ENCODE data around the gene FKBP6. TPM values are rescaled to one million over a fixed set of nuclear protein-coding genes. Genes with fewer than 3 reads are reported as not detected.
A peak's percentile ranks its signal among the peaks of the same experiment; 100 is the strongest.
"Not testable (repeated sequence)": the region's sequence is repeated elsewhere in the genome, so short reads cannot be mapped to it uniquely, and the experiment has no call there.

FKBP6 gene
- total RNA-seq, 6 experiments from 2014 or later = not detected

DNA sequence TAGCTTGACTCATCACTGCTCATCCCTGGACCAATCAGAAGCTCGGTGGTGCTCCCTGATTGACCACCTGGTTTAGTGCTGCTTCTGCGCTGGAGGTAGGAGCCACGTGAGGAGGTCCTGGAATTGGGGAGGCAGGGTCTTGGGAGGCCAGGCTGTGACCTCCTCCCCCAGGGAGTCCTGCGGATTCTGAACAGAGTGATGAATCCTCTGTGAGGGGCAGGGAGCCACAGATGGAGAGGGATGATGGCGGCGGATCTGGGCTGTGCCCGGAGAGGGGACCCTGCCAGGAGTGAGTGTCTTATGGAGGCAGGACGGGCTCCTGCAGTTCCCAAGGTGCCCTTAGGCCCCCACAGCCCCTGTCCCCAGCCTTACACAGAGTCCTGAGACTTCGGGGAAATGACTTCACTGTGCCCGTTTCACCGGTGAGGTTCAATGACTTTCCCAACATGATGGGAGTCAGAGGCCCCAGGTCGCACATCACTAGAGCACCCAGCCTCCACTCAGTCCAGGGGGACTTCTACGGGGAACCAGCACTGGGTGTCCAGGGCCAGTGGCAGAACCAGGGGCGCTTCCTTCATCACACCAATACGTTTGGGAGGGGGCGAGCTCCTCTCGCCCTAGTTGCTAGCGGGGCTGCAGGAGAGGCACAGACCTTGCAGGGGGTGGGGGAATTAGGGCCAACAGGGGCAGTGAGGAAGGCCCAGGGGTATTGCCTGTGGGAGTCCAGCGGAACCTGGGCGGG is 48.9 kb downstream of the FKBP6 start:
- peak in 1 of 4 donors; percentile 33 for ATAC-seq
- Histone ChIP-seq H3K4me1 (no peaks in the 10 kb centered on the region), H3K27me3 (no peaks in the 10 kb centered on the region), H3K4me3 (no peak overlapping the region), H3K27ac (no peak overlapping the region), H3K36me3 (no peaks in the 10 kb centered on the region), H3K9me3 (no peaks in the 10 kb centered on the region)
- WGBS (ENCODE audit: insufficient coverage, low coverage, low lambda C conversion rate, missing lambda C conversion rate) = 80% methylated on average over 1 of the region's 20 CpGs
- intact Hi-C loops (cut with DNase I) = no loop called here
- DNase-seq = no peak
- TF ChIP-seq POLR2A (IDR thresholded peaks at IDR 0.05) = no peak
- TF ChIP-seq, protein P1, sequence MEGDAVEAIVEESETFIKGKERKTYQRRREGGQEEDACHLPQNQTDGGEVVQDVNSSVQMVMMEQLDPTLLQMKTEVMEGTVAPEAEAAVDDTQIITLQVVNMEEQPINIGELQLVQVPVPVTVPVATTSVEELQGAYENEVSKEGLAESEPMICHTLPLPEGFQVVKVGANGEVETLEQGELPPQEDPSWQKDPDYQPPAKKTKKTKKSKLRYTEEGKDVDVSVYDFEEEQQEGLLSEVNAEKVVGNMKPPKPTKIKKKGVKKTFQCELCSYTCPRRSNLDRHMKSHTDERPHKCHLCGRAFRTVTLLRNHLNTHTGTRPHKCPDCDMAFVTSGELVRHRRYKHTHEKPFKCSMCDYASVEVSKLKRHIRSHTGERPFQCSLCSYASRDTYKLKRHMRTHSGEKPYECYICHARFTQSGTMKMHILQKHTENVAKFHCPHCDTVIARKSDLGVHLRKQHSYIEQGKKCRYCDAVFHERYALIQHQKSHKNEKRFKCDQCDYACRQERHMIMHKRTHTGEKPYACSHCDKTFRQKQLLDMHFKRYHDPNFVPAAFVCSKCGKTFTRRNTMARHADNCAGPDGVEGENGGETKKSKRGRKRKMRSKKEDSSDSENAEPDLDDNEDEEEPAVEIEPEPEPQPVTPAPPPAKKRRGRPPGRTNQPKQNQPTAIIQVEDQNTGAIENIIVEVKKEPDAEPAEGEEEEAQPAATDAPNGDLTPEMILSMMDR (IDR thresholded peaks at IDR 0.05) = no peak

DNA sequence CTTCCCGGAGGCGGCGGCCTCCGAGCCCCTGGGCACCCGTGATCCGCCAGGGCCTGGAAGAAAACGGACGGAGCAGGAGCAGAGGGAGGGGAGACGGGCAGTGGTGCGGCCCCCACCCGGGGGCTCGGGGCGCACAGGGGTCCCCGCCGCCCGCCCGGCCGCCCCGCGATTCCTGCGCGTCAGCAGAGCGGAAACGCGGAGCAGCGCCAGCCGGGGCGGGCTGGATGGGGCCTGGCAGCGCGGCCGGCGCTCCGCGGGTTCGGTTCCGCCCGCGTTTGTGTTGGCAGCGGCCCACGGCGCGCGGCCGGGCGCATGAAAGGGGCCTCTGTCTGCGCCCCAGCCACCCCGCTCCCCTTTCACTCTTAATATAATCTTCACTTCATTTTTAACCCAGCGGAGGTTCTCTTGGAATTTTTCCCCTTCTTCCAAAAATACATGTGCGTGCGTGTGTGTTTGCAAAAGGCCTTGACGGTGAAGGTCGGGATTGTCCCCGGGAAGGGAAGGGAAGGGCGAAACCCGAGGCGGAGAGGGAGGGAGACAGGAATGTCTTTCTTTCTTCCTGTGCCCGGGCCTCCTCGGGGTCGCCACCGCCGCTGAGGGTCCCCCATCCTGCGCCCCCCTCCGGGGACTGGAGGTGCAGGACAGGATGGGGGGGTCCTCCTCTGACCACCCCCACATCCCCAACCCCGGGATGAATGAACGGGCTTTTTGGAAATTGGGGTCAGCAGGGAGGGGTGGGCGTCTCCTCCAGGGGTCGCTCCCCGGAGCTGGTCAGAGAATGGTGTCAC is 49.6 kb downstream of the FKBP6 start:
- ATAC-seq = peak in 1 of 4 donors; percentile 17
- intact Hi-C loops (cut with DNase I); DNase-seq; H3K27ac ChIP-seq; H3K36me3 ChIP-seq; H3K27me3 ChIP-seq; H3K4me3 ChIP-seq; H3K4me1 ChIP-seq; H3K9me3 ChIP-seq: not testable (repeated sequence)
- 11% methylated on average over 36 of the region's 68 CpGs for WGBS (ENCODE audit: insufficient coverage, low coverage, low lambda C conversion rate, missing lambda C conversion rate)

DNA sequence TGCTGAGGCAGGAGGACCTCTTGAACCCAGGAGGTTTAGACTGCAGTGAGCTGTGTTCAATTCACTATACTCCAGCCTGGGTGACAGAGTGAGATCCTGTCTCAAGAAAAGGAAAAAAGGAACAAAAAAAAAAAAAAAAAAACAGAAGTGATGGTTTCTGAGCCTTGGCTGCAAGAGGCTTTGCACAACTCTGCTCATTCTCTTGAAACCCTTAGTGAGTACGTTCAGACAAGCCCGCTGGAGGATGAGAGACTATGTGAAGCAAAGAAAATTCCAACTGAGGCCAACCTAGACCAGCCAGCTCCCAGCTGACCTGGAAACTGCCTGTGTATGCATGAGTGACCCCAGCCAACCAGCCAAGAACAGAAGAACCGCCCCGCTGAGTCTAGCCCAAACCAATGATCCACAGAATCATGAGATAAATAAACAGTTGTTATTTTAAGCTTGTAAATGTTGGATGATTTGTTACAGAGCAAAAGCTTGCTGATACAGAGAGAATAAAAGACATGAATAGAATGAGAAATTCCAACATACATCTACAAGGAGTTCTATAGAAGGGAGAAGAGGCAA is 55.1 kb downstream of the FKBP6 start:
- H3K4me3 ChIP-seq = no peak overlapping the region
- ATAC-seq = no peak
- DNase-seq = no peak
- no peaks in the 10 kb centered on the region for H3K27me3 ChIP-seq
- H3K27ac ChIP-seq = no peak overlapping the region
- TF ChIP-seq POLR2A (IDR thresholded peaks at IDR 0.05) = no peak
- no peaks in the 10 kb centered on the region for H3K4me1 ChIP-seq
- no peaks in the 10 kb centered on the region for H3K36me3 ChIP-seq
- intact Hi-C loops (cut with DNase I) = no loop called here
- WGBS (ENCODE audit: insufficient coverage, low coverage, low lambda C conversion rate, missing lambda C conversion rate) = 86% methylated on average over 4 of the region's 4 CpGs
- H3K9me3 ChIP-seq = no peaks in the 10 kb centered on the region

DNA sequence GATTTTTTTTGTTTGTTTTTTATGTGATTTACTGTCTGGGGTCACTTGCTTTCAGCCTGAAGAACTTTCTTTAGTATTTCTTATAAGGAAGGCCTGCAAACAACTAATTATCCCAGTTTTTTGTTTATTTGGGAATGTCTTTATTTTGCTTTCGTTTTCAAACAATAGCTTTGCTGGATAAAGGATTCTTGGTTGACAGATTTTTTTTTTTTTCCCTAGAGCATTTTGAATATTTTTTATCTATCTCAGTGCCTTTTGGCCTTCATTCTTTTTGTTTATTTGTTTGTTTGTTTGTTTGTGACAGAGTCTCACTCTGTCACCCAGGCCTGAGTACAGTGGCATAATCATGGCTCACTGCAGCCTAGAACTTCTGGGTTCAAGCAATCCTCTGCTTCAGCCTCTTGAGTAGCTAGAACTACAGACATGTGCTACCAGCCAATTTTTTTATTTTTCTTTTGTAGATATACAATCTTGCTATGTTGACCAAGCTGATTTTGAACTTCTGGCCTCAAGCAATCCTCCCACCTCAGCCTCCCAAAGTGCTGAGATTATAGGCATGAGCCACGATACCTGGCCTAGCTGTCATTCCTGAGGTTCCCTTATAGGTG is 59.4 kb downstream of the FKBP6 start:
- 62% methylated on average over 2 of the region's 2 CpGs for WGBS (ENCODE audit: insufficient coverage, low coverage, low lambda C conversion rate, missing lambda C conversion rate)
- DNase-seq (no peak), ATAC-seq (no peak)

DNA sequence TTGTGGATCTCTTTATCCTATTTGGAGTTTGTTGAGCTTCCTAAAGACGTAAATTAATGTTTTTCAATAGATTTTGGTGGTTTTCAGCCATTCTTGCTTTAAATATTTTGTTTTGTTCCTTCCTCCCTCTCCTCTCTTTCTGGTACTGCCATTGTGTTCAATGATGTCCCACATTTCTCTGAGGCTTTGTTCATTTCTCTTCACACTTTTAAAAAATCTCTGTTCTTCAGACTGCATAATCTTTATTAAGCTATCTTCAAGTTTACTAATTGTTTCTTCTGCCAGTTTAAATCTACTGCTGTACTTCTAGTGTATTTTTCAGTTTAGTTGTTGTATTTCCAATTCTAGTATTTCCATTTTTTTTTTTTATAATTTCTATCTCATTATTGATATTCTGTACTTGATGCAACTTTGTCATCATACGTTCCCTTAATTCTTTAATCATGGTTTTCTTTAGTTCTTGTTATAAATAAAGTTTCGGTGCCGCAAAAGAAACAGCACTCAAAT is 60.0 kb downstream of the FKBP6 start:
- DNase-seq (no peak), ATAC-seq (no peak)
- TF ChIP-seq, protein P1 (IDR thresholded peaks at IDR 0.05) = no peak
- TF ChIP-seq POLR2A (IDR thresholded peaks at IDR 0.05) = no peak
- intact Hi-C loops (cut with DNase I) = no loop called here
- no peaks in the 10 kb centered on the region for H3K27me3 ChIP-seq
- no peaks in the 10 kb centered on the region for H3K9me3 ChIP-seq
- 61% methylated on average over 4 of the region's 4 CpGs for WGBS (ENCODE audit: insufficient coverage, low coverage, low lambda C conversion rate, missing lambda C conversion rate)
- no peaks in the 10 kb centered on the region for H3K4me1 ChIP-seq
- H3K36me3 ChIP-seq = no peaks in the 10 kb centered on the region
- H3K27ac ChIP-seq = no peak overlapping the region
- no peak overlapping the region for H3K4me3 ChIP-seq

More for the DNA sequence above, 59.4 kb downstream of the FKBP6 start:
- H3K4me3 ChIP-seq = no peak overlapping the region
- intact Hi-C loops (cut with DNase I) = no loop called here
- TF ChIP-seq, protein P1 (IDR thresholded peaks at IDR 0.05) = no peak
- no peak for TF ChIP-seq POLR2A (IDR thresholded peaks at IDR 0.05)
- no peaks in the 10 kb centered on the region for H3K9me3 ChIP-seq
- H3K27me3 ChIP-seq = no peaks in the 10 kb centered on the region
- H3K4me1 ChIP-seq = no peaks in the 10 kb centered on the region
- no peaks in the 10 kb centered on the region for H3K36me3 ChIP-seq
- H3K27ac ChIP-seq = no peak overlapping the region

Measured in right lobe of liver (tissue), 6 donors.